NCI-H1048 (cell line): ENCODE results near the gene FAM111B.
A peak's percentile ranks its signal among the peaks of the same experiment; 100 is the strongest.
"Not testable (repeated sequence)": the region's sequence is repeated elsewhere in the genome, so short reads cannot be mapped to it uniquely, and the experiment has no call there.

Experiments used
- DNase-seq: peaks from one replicate; lab custom pipeline; 2025; lab: John Stamatoyannopoulos, UW

The FAM111B gene

GRCh38 chr11:59106363-59107336, at the start of gene FAM111B:
Gene FAM111B (plus strand): TSS chr11:59107237. CDS start chr11:59109626, 2,389 bp downstream.
- peak; percentile 72 for DNase-seq

- peak; percentile 92 for DNase-seq
Observed at GRCh38 chr11:59058120-59059033, 48.7 kb upstream of the FAM111B start.

DNA sequence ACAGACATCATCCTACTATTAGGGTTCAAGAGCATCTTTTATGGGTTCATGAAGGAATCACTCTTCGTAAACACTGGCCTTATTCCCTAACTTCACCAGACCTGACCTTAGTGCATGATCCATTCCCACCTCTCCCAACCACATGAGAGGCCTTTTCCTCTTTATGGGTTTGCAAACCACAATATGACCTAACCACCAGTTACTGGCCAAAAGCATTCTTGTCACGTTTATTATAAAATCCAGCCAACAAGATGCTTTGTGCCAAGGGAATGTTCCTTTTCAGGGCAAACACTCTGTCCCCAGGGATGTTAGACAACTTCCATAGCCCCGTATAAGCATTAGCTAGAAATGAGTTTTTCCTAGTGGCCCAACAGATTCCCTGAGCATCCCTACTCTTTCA, 46.9 kb upstream of the FAM111B start:
- not testable (repeated sequence) for DNase-seq

DNA sequence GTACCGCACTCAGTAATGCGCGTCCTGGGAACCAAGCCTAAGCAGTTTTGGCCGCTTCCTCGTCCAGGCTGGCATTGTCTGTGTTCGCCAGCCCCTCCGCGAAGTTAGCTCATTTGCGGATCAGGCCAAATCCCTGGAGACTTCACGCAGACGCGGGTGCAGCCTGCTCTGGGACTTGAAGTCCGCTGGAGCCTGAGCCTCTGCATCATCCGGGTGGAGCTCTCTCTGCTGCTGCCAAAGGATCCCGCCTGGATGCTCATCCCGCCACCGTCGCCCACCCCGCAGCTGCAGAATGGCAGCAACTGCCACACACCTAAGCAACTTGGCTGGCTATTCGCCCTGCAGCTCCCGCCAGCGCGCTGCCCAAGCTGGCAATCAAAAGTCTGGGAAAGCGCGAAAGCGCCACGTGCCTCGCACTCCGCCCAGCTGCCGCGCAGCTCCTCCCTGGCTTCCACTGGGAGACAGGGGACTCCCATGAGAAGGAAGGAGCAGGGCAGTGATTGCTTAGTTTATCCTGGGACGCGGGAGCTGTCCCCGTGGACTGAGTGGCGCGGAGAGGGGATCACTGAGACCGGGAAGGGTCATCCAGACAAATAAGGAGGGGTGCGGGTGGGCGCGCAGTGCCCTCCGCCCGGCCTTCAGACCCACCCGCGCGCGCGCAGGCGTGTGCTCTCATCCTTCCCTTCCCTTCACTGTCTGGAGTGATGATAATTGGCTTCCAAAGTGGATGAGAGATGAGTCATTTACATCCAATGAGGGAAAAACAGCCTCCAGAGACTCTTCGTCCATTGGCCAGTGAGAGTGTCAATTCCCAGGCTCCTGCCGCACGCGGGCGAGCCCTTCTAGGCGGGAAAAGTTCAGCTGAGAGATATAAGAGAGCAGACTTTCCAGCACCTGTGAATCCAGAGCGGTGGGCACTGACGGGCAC, 44.2 kb upstream of the FAM111B start:
- no peak for DNase-seq

DNA sequence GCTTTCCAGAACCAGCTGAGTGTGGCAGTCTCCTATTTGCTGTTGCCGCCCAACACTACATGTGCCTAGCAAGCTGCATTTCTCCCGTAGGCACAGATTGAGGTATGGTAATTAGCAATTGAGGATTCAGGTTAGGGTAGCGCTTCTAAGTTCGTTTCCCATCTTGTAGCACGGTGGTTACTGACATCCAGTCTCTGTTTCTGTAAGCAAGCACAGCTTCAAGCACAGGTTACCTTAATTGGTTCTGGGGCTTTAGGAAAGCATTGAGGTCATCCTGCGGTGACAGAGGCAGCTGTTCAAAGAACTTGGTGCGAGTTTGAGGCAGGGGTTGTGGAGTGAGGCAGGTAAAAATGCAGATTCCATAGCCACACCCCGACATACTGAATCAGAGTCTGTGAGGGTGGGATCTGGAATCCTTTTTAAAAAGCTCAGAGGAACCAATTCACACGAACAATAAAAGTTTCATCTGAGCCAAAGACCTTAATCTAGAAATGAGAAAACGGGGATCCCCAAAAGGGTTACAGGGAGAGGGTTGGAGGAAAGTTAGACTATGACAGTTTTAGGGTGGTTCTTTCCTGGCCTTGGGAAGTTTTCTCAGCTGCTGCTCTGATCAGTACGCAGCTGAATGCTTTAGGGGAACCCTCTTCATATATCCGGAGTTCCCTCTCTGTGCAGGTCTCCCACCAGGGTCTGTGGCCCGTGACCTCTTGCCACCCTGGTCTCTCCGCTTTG, 42.9 kb upstream of the FAM111B start:
- not testable (repeated sequence) for DNase-seq

DNA sequence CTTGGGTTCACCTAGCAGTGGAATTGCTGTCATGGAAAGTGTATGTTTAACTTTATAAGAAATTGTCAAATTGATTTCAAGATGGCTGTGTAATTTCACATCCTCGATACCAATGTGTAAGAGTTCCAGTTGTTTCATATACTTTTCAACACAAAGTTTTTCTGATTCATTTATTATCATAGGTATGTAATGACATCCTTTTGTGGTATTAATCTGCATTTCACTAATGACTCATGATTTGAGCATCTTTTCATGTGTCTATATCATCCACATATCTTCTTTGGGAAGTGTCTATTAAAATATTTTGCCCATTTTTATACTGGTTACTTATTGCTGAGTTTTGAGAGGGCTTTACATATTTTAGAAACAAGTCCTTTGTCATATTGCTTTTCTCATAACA, 38.0 kb upstream of the FAM111B start:
- no peak for DNase-seq

DNA sequence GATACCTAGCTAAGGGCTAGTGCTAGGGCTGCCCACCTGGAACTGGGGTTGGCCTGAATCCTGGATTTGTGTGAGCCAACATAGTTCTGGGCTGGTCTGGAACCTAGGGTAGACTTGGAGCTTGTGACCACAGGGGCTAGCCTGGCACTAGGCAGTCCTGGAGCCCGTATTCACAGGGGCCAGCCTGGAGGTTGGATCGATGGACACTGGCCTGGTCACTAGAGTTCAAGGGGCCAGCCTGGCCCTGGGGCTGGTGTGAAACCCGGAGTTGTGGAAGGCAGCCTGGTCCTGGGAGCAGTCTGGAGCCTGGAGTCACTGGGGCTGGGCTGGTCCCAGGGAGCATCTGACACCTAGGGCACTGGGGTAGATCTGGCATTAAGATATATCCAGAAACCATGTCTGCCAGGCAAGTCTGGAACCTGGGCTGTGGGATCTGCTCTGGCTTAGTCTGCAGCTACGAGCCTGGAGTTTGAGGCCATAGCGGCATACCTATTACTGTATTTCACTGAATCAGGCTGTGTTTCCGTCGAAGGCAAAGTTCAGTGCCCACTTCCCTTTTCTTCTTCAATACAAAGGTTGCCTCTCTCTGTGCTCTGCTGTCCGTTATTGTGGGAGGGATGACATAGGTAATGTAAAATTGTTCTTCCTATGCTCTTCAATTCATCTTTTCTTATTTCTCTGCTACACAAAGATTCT, 30.0 kb upstream of the FAM111B start:
- DNase-seq = no peak

DNA sequence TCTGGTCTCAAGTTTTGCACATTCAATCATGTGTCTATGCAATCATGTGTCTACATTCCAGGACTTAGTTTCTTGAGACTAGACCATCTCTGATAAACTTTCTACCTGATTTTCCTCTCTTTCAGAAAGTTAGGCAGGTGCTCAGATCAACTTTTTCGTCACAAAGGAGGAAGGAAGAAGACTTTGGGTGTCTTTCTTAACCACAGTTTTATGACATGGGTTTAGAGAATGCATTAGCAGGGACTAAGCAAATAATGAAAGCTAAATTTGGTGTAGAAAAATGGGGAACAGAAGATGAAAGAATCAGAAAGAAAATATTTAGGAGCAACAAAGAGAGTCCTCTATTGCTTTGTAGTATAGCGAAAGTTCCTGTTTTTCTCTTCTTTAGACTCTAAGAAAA, 28.6 kb upstream of the FAM111B start:
- DNase-seq = no peak

GRCh38 chr11:59079086-59079485, 28.0 kb upstream of the FAM111B start:
- no peak for DNase-seq

- not testable (repeated sequence) for DNase-seq
Observed at GRCh38 chr11:59080421-59080820, 26.6 kb upstream of the FAM111B start.

DNA sequence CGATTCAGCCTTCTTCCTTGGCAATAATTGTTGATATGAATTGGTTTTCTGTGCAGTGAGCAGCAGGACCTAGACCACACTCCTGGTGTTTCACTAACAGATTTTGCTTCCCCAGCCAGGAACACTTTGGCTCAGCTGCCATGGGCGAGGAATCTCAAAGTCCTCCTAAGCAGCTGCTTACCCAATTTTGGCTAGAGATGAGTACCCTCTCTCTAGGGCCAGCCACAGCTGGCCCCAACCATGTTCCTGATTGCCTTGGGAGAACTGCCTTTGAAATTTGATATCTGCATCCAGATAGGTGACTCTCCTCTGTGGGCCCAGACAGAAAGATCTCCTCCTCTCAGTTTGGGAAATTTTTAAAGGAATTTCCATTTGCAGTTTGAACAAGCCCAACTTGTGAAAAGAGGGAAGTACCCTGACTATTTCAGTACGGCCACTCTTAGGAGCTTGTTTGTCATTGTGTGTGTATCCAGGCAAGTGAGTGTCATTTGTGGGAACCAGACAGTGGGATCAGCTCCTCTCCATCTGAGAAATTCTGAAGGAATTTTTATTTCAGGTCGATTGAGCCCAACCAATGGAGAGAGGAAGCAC, 25.5 kb upstream of the FAM111B start:
- DNase-seq = not testable (repeated sequence)

- DNase-seq = not testable (repeated sequence)
Observed at GRCh38 chr11:59086007-59086406, 21.0 kb upstream of the FAM111B start, which contains the start of gene GLYATL1B. Gene GLYATL1B (plus strand): TSS chr11:59086307. CDS start chr11:59086307, 0 bp downstream.

GRCh38 chr11:59088162-59088561, 18.9 kb upstream of the FAM111B start:
- DNase-seq = no peak

DNA sequence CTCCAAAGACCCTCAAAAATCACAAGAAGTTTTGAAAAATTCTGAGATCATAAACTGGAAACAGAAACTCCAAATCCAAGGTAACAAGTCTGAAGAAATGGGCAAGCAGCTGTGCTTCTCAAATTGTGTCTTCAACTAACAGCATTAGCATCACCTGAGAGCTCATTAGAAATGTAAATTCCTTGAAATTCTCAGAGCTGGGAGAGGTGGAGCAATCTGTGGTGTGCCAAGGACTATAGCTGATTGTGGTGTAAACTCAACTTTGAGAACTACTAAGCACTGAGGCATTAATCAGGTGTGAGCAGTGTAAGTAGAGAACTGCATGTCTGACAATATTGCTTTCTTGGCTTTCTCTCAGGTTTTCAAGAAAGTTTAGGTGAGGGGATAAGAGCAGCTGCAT, 13.5 kb upstream of the FAM111B start:
- not testable (repeated sequence) for DNase-seq

GRCh38 chr11:59095225-59095624, 11.8 kb upstream of the FAM111B start:
- DNase-seq = not testable (repeated sequence)

GRCh38 chr11:59095972-59096575, 11.0 kb upstream of the FAM111B start:
- not testable (repeated sequence) for DNase-seq

DNA sequence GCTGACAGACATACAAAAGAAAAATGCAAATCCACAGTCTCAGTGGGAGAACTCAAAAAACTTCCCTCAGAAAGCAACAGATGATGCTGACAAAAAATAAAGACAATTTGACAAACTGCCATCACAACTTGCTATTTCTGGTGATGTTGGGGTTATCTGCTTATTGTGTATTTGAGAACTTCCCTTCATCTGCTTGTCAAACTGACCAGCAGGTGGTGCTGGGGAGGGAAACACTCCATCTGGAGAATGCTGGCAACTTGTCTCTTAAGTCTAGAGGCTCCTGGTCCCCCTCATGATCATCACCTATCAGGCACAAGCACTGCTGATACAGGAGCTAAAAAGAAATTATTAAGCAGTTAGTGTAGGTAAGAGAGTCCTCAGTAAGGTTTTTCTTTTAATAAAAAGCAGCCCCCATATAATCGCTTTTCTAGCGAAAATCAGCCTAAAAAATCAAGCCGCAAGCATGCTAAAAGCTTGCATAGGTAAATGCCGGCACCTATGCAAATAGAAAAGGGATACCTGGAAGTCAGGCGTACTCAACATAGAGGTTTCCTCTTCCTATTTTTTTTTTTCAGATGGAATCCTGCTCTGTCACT, 9.8 kb upstream of the FAM111B start:
- no peak for DNase-seq

DNA sequence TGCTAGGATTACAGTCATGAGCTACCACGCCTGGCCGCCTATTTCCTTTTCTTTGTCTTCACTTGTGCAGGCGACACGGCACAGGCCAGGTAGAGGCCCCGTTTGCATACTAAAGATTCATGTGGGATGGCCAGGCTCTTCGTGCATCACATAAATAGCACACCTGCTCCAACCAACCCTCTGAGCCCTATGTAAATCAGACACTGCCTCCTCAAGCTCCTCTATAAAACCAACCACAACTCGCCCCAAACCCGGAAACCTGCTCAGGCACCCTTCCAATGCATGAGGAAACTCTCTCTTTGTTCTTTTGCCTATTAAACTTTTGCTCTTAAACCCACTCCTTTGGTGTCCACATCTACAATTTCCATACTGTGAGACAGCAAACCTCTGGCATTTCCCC, 9.1 kb upstream of the FAM111B start:
- DNase-seq = not testable (repeated sequence)
